Activated T-cell treated with anti-CD3 and anti-CD28 coated beads for 24 hours (primary cell): Measurements from ENCODE around the gene TNFAIP8L1.
"Not testable (repeated sequence)": the region's sequence is repeated elsewhere in the genome, so short reads cannot be mapped to it uniquely, and the experiment has no call there.

Experiments used
- DNase-seq: peaks from one replicate; pipeline ENCODE4 v3.0.0-alpha.2; 2020; ENCODE audit warnings: low read depth

TNFAIP8L1 gene

DNA sequence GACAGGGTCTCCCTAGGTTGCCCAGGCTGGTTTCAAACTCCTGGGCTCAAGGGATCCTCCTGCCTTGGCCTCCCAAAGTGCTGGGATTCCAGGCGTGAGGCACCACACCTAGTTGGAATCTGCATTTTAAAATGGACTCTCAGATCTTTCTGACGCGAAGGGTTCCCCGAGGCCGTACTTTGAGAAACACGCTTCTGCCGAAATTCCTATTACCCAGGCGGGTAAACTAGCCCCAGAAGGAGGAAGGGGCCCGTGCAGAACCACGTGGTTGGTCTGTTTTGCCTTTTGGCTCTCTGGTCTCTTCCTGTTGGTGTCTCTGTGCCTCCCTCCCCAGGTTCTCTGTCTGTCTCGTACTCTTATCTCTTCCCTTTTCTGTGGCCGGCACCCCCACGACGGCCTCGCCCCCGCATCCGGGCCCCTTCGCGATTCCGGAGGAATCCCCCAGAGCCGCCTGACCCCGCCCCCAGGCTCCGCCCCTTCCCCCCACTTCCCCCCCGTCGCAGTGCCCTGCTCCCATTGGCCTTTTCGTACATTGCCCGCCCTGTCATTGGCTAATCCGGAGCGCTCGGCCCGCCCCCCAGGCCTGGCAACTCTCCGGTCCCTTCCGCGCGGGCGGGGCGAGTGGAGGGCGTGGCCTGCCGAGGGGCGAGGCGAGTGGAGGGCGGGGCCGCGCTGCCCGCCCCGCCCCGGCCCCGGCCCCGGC is at the start of gene TNFAIP8L1:
TNFAIP8L1 (plus strand) TSS at position 689 of the 703 bp plus-strand sequence. CDS start 12,354 bp downstream, outside the sequence.
- DNase-seq: peak; percentile 96

DNA sequence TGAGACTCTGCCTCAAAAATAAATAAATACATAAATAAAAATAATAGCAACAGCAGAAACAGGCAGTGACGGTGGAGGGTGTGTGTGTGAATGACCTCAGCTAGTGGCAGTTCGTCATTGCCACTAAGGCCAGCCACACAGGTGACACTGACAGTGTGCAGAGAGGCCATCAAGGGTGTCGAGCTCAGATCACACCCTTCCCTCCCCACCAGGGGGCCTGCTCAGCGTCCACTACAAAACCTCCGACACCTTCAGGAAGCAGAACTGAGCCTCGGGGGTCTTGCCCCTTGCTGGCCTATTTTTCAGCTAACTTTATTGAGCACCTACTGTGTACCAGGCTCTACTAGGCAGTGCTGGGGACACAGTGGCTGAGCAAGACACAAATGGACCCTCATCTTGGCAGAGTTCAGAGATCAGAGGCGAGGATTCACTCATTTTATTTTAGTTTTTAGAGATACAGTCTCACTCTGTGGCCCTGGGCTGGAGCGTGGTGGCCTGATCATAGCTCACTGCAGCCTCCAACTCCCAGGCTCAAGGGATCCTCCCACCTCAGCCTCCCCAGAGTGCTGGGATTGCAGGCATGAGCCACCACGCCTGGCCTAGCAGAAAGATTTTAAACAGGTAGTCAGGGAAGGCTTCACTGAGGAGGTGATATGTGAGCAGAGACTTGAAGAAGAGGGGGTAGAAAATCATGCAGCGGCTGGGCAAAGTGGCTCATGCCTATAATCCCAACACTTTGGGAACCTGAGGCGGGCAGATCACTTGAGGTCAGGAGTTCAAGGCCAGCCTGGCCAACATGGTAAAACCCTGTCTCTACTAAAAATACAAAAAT is 49.5 kb upstream of the TNFAIP8L1 start:
- DNase-seq: no peak

DNA sequence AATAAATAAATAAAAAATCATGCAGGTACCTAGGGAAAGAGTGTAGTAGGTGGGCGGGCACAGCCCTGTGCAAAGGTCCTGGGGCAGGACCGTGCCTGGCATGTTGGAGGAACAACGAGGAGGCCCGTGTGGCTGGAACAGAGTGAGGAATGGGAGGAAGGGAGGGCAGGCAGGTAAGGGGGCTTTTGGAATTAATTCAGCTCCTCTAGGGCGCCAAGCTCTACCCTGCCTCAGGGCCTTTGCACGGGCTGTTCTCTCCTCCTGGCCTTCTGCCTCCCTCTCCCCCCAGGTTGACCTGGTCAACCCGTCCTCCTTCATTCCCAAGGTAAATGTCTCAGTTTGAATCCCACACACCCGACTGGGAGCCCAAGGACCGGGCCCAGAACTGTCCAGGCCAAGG is 48.8 kb upstream of the TNFAIP8L1 start:
- no peak for DNase-seq

- DNase-seq: no peak
These were observed 48.0 kb upstream of the TNFAIP8L1 start for GRCh38 chr19:4591320-4591719.

DNA sequence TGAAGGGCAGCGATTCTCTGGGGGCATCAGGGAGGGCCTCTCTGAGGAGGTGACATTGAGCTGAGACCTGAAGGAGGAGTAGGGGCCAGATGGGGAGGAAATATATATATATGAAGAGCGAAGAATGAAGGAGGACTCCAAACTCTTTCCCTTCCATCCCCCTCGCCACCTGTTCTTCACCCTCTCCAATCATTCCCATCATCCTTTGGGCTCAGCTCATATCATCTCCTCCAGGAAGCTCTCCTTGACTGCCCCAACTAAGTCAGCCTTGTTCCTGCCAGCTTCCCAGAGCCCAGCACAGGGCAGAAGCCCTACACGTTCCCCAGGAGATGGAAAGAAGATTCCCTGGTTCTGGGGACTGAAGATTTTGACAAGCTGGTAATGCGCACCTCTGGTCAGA is 46.9 kb upstream of the TNFAIP8L1 start:
- DNase-seq: no peak

GRCh38 chr19:4593409-4593851 is 45.9 kb upstream of the TNFAIP8L1 start:
- DNase-seq: no peak

- no peak for DNase-seq
These were observed 45.1 kb upstream of the TNFAIP8L1 start for GRCh38 chr19:4594201-4594600.

DNA sequence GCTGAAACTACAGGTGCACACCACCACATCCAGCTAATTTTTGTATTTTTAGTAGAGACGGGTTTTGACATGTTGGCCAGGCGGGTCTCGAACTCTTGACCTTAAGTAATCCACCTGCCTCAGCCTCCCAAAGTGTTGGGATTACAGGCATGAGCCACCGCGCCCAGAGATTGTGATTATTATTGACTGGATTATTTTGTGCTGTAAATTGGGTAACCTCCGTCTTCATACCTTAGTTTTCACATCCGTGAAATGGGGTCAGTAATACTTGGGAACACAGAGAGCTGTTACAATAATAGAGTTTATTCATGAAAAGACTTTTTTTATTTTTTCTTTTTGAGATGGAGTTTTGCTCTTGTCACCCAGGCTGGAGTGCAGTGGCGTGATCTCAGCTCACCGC is 44.2 kb upstream of the TNFAIP8L1 start:
- DNase-seq: not testable (repeated sequence)

DNA sequence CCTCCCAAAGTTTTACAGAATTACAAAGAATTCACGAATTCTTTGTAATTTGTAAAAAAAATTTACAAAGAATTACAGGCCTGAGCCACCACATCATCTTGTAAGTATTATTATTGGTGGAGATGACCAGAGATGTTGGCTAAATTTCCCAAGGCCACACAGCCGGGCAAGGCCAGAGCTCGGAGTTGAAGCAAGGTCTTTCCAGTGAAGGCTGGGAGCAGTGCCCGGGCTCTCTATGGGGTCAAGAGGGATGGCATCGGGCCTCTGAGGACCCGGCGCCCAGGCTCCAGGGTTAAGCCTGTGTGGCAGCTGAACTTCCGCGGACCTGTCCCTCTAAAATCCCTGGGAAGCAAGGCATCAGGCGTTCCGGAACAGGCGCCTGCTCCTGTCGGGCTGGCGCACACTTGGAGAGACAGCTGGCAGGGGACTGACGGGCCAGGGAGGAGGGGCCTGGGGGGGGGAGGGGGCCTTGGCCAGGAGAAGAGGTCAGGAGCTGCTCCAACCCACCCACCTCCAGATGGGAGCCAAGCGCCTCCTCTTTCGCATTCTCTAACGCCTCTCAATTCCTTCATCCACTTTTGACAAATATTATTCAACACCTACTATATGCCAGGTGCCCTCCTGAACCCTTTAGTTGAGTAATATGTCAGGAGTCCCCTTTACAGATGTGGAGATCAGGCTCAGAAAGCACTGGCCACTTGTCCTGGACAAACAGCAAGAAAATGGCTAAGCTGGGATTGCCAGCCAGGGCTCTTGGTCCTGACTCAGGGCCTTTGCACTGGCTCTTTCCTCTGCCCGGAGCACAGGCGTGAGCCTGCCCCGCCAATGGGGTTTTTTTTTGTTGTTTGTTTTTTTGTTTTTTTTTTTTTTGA is 43.0 kb upstream of the TNFAIP8L1 start:
- DNase-seq: no peak

DNA sequence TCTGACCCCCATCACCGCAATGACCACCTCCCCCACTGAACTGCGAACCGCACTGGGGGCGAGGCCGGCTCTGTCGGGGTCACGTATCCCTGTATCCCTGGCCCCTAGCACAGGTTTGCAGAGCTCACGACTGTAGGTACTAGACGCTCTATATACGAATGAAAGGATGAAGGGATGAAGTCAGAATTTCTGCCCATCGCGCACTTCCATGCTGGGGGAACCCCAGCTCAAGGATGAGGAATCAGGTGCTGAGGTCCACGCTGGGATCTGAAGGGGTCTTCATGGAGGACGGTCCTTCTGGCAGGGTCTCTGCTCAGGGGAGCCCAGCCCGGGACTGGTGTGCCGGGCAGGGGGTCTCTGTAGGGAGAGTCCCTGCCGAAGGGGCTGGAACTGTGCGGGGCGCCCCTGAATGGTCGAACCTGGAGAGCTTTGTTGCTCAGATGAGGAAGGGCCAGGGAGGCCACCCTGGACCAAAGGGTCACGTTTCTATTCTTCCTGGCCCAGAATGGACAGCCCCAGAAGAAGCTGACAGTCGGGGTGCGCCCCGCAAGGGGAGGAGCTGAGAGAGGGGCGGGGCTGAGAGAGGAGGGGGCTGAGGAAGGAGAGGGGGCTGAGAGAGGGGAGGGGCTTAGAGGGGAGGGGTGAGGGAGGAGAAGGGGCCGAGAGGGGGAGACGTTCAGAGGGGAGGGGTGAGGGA is 41.9 kb upstream of the TNFAIP8L1 start:
- DNase-seq: no peak

DNA sequence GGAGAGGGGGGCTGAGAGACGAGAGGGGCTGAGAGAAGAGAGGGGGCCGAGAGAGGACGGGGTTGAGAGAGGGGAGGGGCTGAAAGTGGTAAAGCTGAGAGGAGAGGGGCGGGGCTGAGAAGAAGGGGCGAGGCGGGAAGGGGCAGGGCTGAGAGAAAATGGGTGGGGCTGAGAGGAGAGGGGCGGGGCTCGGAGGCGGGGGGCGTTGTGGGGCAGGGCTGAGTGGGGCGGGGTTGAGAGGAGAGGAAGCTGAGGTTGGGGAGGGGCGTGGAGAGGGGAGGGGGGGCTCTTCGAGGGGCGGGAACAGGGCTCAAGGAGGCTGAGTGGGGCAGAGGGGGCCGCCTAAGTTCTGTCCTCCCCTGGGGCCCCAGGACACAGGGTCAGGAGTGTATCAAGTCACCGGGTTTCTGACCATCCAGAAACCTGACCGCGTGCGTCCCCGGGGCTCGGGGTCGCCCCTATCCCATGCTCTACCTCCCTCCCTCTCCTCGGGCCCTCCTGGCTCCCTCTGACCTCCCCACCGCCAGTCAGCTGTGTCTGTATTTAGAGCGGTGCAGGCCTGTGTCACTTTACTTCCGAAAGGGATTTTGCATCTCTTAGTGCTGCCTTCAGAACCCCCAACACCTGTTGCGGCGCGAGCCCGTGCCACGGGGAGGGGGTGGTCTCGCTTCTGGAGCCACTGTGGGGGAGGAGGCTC is 41.2 kb upstream of the TNFAIP8L1 start:
- peak; percentile 13 for DNase-seq

GRCh38 chr19:4598712-4599111 is 40.6 kb upstream of the TNFAIP8L1 start:
- DNase-seq: no peak

DNA sequence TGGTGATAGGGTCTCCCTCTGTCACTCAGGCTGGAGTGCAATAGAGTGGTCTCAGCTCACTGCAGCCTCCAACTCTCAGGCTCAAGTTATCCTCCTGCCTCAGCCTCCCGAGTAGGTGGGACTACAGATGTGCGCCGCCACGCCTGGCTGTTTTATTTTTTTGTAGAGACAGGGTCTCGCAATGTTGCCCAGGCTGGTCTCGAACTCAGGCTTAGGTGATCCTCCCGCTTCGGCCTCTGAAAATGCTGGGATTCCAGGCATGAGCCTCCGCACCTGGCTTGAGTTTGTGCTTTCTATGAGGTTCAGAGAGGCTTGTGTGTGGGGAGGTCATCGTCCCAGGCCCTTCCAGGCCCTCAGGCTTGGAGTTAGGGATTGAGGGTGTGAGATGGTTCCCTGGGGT is 39.2 kb upstream of the TNFAIP8L1 start:
- DNase-seq: no peak

- DNase-seq: no peak
These were observed 38.4 kb upstream of the TNFAIP8L1 start for GRCh38 chr19:4600893-4601292.

DNA sequence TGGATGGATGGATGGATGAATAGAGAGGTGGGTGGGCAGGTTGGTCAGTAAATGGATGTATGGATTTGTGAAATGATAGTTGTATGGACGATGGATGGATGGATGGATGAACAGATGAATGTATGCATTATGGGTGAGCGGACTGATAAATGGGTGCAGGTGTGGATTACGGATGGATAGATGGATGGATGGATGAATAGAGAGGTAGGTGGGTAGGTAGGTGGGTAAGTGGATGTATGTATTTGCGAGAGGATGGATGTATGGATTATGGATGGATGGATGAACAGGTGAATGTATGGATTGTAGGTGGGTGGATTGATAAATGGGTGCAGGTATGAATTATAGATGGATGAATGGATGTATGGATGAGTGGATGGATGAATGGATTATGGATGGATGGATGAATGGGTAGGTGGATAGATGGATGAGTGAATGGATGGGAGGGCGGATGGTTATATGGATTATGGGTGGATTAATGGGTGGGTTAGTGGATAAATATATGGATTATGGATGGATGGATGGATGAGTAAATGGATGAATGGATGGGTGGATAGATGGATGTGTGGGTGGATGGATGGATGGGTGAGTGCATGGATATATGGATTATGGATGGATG is 37.0 kb upstream of the TNFAIP8L1 start:
- DNase-seq: no peak

DNA sequence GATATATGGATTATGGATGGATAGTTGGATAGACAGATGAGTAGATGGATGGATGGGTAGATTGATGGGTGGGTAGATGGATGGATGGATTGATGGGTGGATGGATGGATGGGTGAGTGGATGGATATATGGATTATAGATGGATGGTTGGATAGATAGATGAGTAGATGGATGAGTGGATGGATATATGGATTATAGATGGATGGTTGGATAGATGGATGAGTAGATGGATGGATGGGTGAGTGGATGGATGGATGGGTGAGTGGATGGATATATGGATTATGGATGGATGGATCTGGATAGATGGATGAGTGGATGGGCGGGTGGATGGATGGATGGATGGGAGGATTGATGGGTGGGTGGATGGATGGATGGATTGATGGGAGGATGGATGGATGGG is 36.4 kb upstream of the TNFAIP8L1 start:
- no peak for DNase-seq

- DNase-seq: no peak
These were observed 34.4 kb upstream of the TNFAIP8L1 start for GRCh38 chr19:4604912-4605311.

DNA sequence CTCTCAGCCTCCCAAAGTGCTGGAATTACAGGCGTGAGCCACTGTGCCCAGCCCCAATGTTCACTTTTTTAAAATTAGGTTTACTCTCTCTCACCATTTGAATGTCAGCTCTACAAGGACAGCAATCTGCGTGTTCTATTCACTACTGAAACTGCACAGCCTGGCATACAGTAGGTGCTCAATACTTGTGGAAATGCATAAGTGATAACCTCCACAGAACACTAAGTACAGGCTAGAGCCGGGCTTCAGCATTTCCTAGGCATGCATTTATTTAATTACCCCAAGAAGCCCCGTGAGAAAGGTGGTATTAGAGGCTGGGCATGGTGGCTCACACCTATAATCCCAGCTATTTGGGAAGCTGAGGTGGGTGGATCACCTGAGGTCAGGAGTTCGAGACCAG is 33.1 kb upstream of the TNFAIP8L1 start:
- DNase-seq: no peak

- no peak for DNase-seq
These were observed 32.2 kb upstream of the TNFAIP8L1 start for GRCh38 chr19:4606921-4607678.
